HG02970 (cell line): ENCODE measurements around the gene MC4R.

Source experiments
- ATAC-seq: cut with Tn5 transposase; IDR thresholded peaks from one replicate; pipeline ENCODE4 v1.9.1; 2021; ENCODE audit warnings: mild to moderate bottlenecking, moderate library complexity, moderate number of reproducible peaks; ENCODE audit not compliant: unreplicated experiment, low FRiP score

Gene MC4R

GRCh38 chr18:60329131-60329530 is 43.4 kb downstream of the MC4R start:
- no peak for ATAC-seq

GRCh38 chr18:60327880-60328279 is 44.7 kb downstream of the MC4R start:
- no peak for ATAC-seq

- ATAC-seq: no peak
These were observed 50.0 kb downstream of the MC4R start for GRCh38 chr18:60322591-60322990.
